ENCODE results near the gene CPT1A.

CPT1A gene

GRCh38 chr11:68751004-68751325 lies 90.8 kb downstream of the CPT1A start:
- DNase-seq, result no peak

- DNase-seq, result no peak
These were observed 91.3 kb downstream of the CPT1A start for GRCh38 chr11:68750195-68751003.

- DNase-seq, result no peak
These were observed 92.2 kb downstream of the CPT1A start for GRCh38 chr11:68749229-68750123.

- no peak for DNase-seq
These were observed 93.7 kb downstream of the CPT1A start for GRCh38 chr11:68748061-68748460.

- no peak for DNase-seq
These were observed 98.2 kb downstream of the CPT1A start for GRCh38 chr11:68743539-68743938.

- DNase-seq, result no peak
These were observed 100.3 kb downstream of the CPT1A start for GRCh38 chr11:68741463-68741862.

- no peak for DNase-seq
These were observed 106.1 kb downstream of the CPT1A start for GRCh38 chr11:68735646-68736045.

GRCh38 chr11:68735125-68735524 lies 106.6 kb downstream of the CPT1A start:
- DNase-seq, result no peak

- DNase-seq, result no peak
These were observed 107.6 kb downstream of the CPT1A start for GRCh38 chr11:68734111-68734510.

GRCh38 chr11:68727783-68728182 lies 113.9 kb downstream of the CPT1A start:
- no peak for DNase-seq

GRCh38 chr11:68724293-68724692 lies 117.4 kb downstream of the CPT1A start:
- no peak for DNase-seq

- DNase-seq, result no peak
These were observed 119.6 kb downstream of the CPT1A start for GRCh38 chr11:68722143-68722542.

- DNase-seq, result no peak
These were observed 120.6 kb downstream of the CPT1A start for GRCh38 chr11:68721075-68721474.

- no peak for DNase-seq
These were observed 126.1 kb downstream of the CPT1A start for GRCh38 chr11:68715456-68716122.

GRCh38 chr11:68714060-68714856 lies 127.5 kb downstream of the CPT1A start:
- DNase-seq, result no peak

- DNase-seq, result no peak
These were observed 130.6 kb downstream of the CPT1A start for GRCh38 chr11:68711114-68711513.

- no peak for DNase-seq
These were observed 131.3 kb downstream of the CPT1A start for GRCh38 chr11:68710409-68710808.

- DNase-seq, result no peak
These were observed 132.7 kb downstream of the CPT1A start for GRCh38 chr11:68709062-68709461.

GRCh38 chr11:68707527-68707926 lies 134.2 kb downstream of the CPT1A start:
- DNase-seq, result no peak

- DNase-seq, result no peak
These were observed 136.8 kb downstream of the CPT1A start for GRCh38 chr11:68704887-68705286.

Data from stimulated activated CD4-positive, alpha-beta T cell treated with anti-CD3 and anti-CD28 coated beads, Interleukin-4, amount 100 ng/mL, for 24 hours (primary cell).